Parathyroid adenoma (tissue), 2 donors: ENCODE measurements around the gene TEAD1.

Experiments used
- H2AFZ ChIP-seq: fragments of 300-600 bp; sonication (generic); one replicate; pipeline ENCODE4 v1.7.0; 2017; ENCODE audit warnings: antibody characterized with exemption, mild to moderate bottlenecking
- H3K27ac ChIP-seq: fragments of 300-600 bp; sonication (generic); one replicate; pipeline ENCODE4 v1.7.0; 2017
- H3K27me3 ChIP-seq: fragments of 300-600 bp; sonication (generic); one replicate; pipeline ENCODE4 v1.7.0; 2017; ENCODE audit warnings: low read length; ENCODE audit not compliant: control insufficient read depth, insufficient read depth
- H3K36me3 ChIP-seq: fragments of 300-600 bp; sonication (generic); one replicate; pipeline ENCODE4 v1.7.0; 2017; ENCODE audit warnings: low read length; ENCODE audit not compliant: control insufficient read depth, insufficient read depth
- H3K4me1 ChIP-seq: fragments of 300-600 bp; sonication (generic); one replicate; pipeline ENCODE4 v1.7.0; 2017; ENCODE audit warnings: control low read depth
- H3K4me2 ChIP-seq: fragments of 300-600 bp; sonication (generic); one replicate; pipeline ENCODE4 v1.7.0; 2017; ENCODE audit warnings: low read length
- H3K4me3 ChIP-seq: fragments of 300-600 bp; sonication (generic); one replicate; pipeline ENCODE4 v1.7.0; 2017; ENCODE audit warnings: low read depth, low read length
- H3K79me2 ChIP-seq: fragments of 300-600 bp; sonication (generic); one replicate; pipeline ENCODE4 v1.7.0; 2017; ENCODE audit warnings: control low read depth
- H3K9ac ChIP-seq: fragments of 300-600 bp; sonication (generic); one replicate; pipeline ENCODE4 v1.7.0; 2017; ENCODE audit warnings: mild to moderate bottlenecking
- H3K9me3 ChIP-seq: fragments of 300-600 bp; sonication (generic); one replicate; pipeline ENCODE4 v1.7.0; 2017; ENCODE audit warnings: low read length; ENCODE audit not compliant: control insufficient read depth
- CTCF ChIP-seq: fragments of 300-600 bp; sonication (generic); IDR thresholded peaks from one replicate; pipeline ENCODE4 v1.7.0; 2017; ENCODE audit warnings: antibody characterized with exemption, mild to moderate bottlenecking
- donor health status: primary hyperparathyroidism.

The TEAD1 gene

GRCh38 chr11:12966002-12966401 is 291.8 kb downstream of the TEAD1 start:
- no peak overlapping the region for H3K4me2 ChIP-seq
- H3K79me2 ChIP-seq = no peaks in the 10 kb centered on the region
- no peak overlapping the region for H3K4me3 ChIP-seq
- no peaks in the 10 kb centered on the region for H3K9me3 ChIP-seq
- no peaks in the 10 kb centered on the region for H3K27me3 ChIP-seq
- H3K36me3 ChIP-seq = no peaks in the 10 kb centered on the region
- no peak overlapping the region for H2AFZ ChIP-seq
- H3K9ac ChIP-seq = no peak overlapping the region
- TF ChIP-seq CTCF = no peak
- H3K27ac ChIP-seq = no peak overlapping the region
- H3K4me1 ChIP-seq = no peaks in the 10 kb centered on the region

- Histone ChIP-seq H3K9ac (no peak overlapping the region), H2AFZ (no peak overlapping the region), H3K9me3 (no peaks in the 10 kb centered on the region), H3K4me2 (no peak overlapping the region), H3K27ac (no peak overlapping the region), H3K79me2 (no peaks in the 10 kb centered on the region), H3K4me3 (no peak overlapping the region), H3K4me1 (no peaks in the 10 kb centered on the region), H3K27me3 (no peaks in the 10 kb centered on the region), H3K36me3 (no peaks in the 10 kb centered on the region)
- no peak for TF ChIP-seq CTCF
Measured at GRCh38 chr11:12968101-12968500, 293.9 kb downstream of the TEAD1 start.

- no peak overlapping the region for H2AFZ ChIP-seq
- no peak for TF ChIP-seq CTCF
- no peaks in the 10 kb centered on the region for H3K4me1 ChIP-seq
- no peak overlapping the region for H3K4me2 ChIP-seq
- H3K79me2 ChIP-seq = no peaks in the 10 kb centered on the region
- no peaks in the 10 kb centered on the region for H3K9me3 ChIP-seq
- H3K27me3 ChIP-seq = no peaks in the 10 kb centered on the region
- H3K9ac ChIP-seq = no peak overlapping the region
- H3K27ac ChIP-seq = no peak overlapping the region
- H3K36me3 ChIP-seq = no peaks in the 10 kb centered on the region
- H3K4me3 ChIP-seq = no peak overlapping the region
Measured at GRCh38 chr11:12968826-12969225, 294.6 kb downstream of the TEAD1 start.

GRCh38 chr11:12971955-12972354 is 297.7 kb downstream of the TEAD1 start:
- no peak overlapping the region for H3K27ac ChIP-seq

More at GRCh38 chr11:12971955-12972354, 297.7 kb downstream of the TEAD1 start:
- H3K27me3 ChIP-seq = no peaks in the 10 kb centered on the region
- H3K4me3 ChIP-seq = no peak overlapping the region
- no peak overlapping the region for H2AFZ ChIP-seq
- no peaks in the 10 kb centered on the region for H3K4me1 ChIP-seq
- TF ChIP-seq CTCF = no peak
- no peaks in the 10 kb centered on the region for H3K9me3 ChIP-seq
- no peaks in the 10 kb centered on the region for H3K36me3 ChIP-seq
- H3K9ac ChIP-seq = no peak overlapping the region
- no peaks in the 10 kb centered on the region for H3K79me2 ChIP-seq
- H3K4me2 ChIP-seq = no peak overlapping the region
